ENCODE data around the gene RASSF4.

The RASSF4 gene

GRCh38 chr10:44937196-44938005, 22.2 kb upstream of the RASSF4 start:
- no peak overlapping the region for H2AFZ ChIP-seq (ENCODE audit: low read depth, low read length)
- H3K27me3 ChIP-seq (ENCODE audit: control insufficient read depth in 1 of 2, insufficient read depth in 1 of 2, low read length in 2 of 2), result no peaks in the 10 kb centered on the region
- H4K8ac ChIP-seq (ENCODE audit: low read length), result no peak overlapping the region
- no peak overlapping the region for H2BK120ac ChIP-seq (ENCODE audit: low read depth, low read length)
- peak; percentile 37 for DNase-seq
- peak overlapping the region; percentile 21 for H2AK5ac ChIP-seq (ENCODE audit: low read length, severe bottlenecking)
- no peak overlapping the region for H3K23ac ChIP-seq (ENCODE audit: low read length in 2 of 2)
- WGBS, result 90% methylated on average over 8 of the region's 9 CpGs
- no peak overlapping the region for H4K91ac ChIP-seq (ENCODE audit: low read length)
- H3K18ac ChIP-seq (ENCODE audit: low read depth in 1 of 2, low read length in 2 of 2), result no peak overlapping the region
- H2BK5ac ChIP-seq (ENCODE audit: low read depth, low read length, poor library complexity, severe bottlenecking), result no peak overlapping the region
- no peak overlapping the region for H3K9ac ChIP-seq (ENCODE audit: low read length)
- no peak overlapping the region for H3K27ac ChIP-seq (ENCODE audit: low read length, poor library complexity, severe bottlenecking)
- no peak overlapping the region for H3K4ac ChIP-seq (ENCODE audit: low read depth in 1 of 2, low read length in 2 of 2)
- H3K4me3 ChIP-seq (ENCODE audit: insufficient read depth in 1 of 2, low read depth in 1 of 2, low read length in 2 of 2), result no peak overlapping the region
- no peaks in the 10 kb centered on the region for H3K36me3 ChIP-seq (ENCODE audit: control insufficient read depth in 1 of 2, insufficient read depth in 2 of 2, low read depth in 1 of 2, low read length in 2 of 2)
- no peaks in the 10 kb centered on the region for H3K79me1 ChIP-seq (replicated peaks; ENCODE audit: low read length, poor library complexity, severe bottlenecking)
- no peak overlapping the region for H2BK12ac ChIP-seq (ENCODE audit: low read length in 2 of 2)
- H2BK15ac ChIP-seq (ENCODE audit: low read depth, poor library complexity, severe bottlenecking), result no peak overlapping the region
- no peak overlapping the region for H3K14ac ChIP-seq (ENCODE audit: low read length in 2 of 2)
- H3K4me2 ChIP-seq (ENCODE audit: low read length, poor library complexity, severe bottlenecking), result no peak overlapping the region
- peaks cover 33% of the 10 kb centered on the region for H3K4me1 ChIP-seq (ENCODE audit: control insufficient read depth, insufficient read depth, low read depth, low read length)
- peaks cover 3% of the 10 kb centered on the region for H3K9me3 ChIP-seq (ENCODE audit: control insufficient read depth, low read length)

DNA sequence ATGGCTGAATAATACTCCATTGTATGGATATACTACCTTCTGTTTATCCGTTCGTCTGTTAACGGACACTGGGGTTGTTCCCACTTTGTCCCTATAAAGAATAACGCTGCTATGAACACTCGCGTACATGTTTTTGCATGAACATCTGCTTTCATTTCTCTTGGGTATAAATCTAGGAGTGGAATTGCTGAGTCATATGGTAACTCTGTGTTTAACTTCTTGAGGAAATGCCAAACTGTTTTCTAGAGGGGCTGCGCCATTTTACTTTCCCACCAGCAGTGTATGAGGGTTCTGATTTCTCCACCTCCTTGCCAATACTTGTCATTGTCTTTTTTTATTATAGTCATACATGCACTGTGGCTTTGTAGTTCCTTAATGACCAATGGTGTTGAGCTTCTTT, 20.6 kb upstream of the RASSF4 start:
- Histone ChIP-seq H2AK5ac (ENCODE audit: low read length, severe bottlenecking) (peak overlapping the region; percentile 31), H3K27me3 (ENCODE audit: control insufficient read depth in 1 of 2, insufficient read depth in 1 of 2, low read length in 2 of 2) (no peaks in the 10 kb centered on the region), H2BK5ac (ENCODE audit: low read depth, low read length, poor library complexity, severe bottlenecking) (no peak overlapping the region), H3K4me3 (ENCODE audit: insufficient read depth in 1 of 2, low read depth in 1 of 2, low read length in 2 of 2) (no peak overlapping the region), H3K4me1 (ENCODE audit: control insufficient read depth, insufficient read depth, low read depth, low read length) (peaks cover 20% of the 10 kb centered on the region), H2BK12ac (ENCODE audit: low read length in 2 of 2) (no peak overlapping the region), H3K27ac (ENCODE audit: low read length, poor library complexity, severe bottlenecking) (no peak overlapping the region), H3K36me3 (ENCODE audit: control insufficient read depth in 1 of 2, insufficient read depth in 2 of 2, low read depth in 1 of 2, low read length in 2 of 2) (no peaks in the 10 kb centered on the region), H2BK15ac (ENCODE audit: low read depth, poor library complexity, severe bottlenecking) (no peak overlapping the region), H3K23ac (ENCODE audit: low read length in 2 of 2) (no peak overlapping the region), H3K79me1 (replicated peaks; ENCODE audit: low read length, poor library complexity, severe bottlenecking) (no peaks in the 10 kb centered on the region), H2AFZ (ENCODE audit: low read depth, low read length) (no peak overlapping the region), H3K4ac (ENCODE audit: low read depth in 1 of 2, low read length in 2 of 2) (no peak overlapping the region), H3K18ac (ENCODE audit: low read depth in 1 of 2, low read length in 2 of 2) (no peak overlapping the region), H3K14ac (ENCODE audit: low read length in 2 of 2) (no peak overlapping the region), H3K9me3 (ENCODE audit: control insufficient read depth, low read length) (peaks cover 5% of the 10 kb centered on the region), H3K9ac (ENCODE audit: low read length) (no peak overlapping the region), H4K8ac (ENCODE audit: low read length) (no peak overlapping the region), H4K91ac (ENCODE audit: low read length) (no peak overlapping the region), H2BK120ac (ENCODE audit: low read depth, low read length) (no peak overlapping the region), H3K4me2 (ENCODE audit: low read length, poor library complexity, severe bottlenecking) (no peak overlapping the region)
- 92% methylated on average over 7 of the region's 7 CpGs for WGBS
- no peak for DNase-seq

- no peak overlapping the region for H4K91ac ChIP-seq (ENCODE audit: low read length)
- H2AK5ac ChIP-seq (ENCODE audit: low read length, severe bottlenecking), result no peak overlapping the region
- H2BK120ac ChIP-seq (ENCODE audit: low read depth, low read length), result no peak overlapping the region
- no peak overlapping the region for H2BK5ac ChIP-seq (ENCODE audit: low read depth, low read length, poor library complexity, severe bottlenecking)
- H3K9ac ChIP-seq (ENCODE audit: low read length), result no peak overlapping the region
- peaks cover 14% of the 10 kb centered on the region for H3K9me3 ChIP-seq (ENCODE audit: control insufficient read depth, low read length)
- H3K4me3 ChIP-seq (ENCODE audit: insufficient read depth in 1 of 2, low read depth in 1 of 2, low read length in 2 of 2), result no peak overlapping the region
- peaks cover 13% of the 10 kb centered on the region for H3K4me1 ChIP-seq (ENCODE audit: control insufficient read depth, insufficient read depth, low read depth, low read length)
- no peak overlapping the region for H3K23ac ChIP-seq (ENCODE audit: low read length in 2 of 2)
- peak overlapping the region; percentile 45 for H3K27ac ChIP-seq (ENCODE audit: low read length, poor library complexity, severe bottlenecking)
- H3K27me3 ChIP-seq (ENCODE audit: control insufficient read depth in 1 of 2, insufficient read depth in 1 of 2, low read length in 2 of 2), result no peaks in the 10 kb centered on the region
- no peak overlapping the region for H3K4me2 ChIP-seq (ENCODE audit: low read length, poor library complexity, severe bottlenecking)
- no peak overlapping the region for H3K18ac ChIP-seq (ENCODE audit: low read depth in 1 of 2, low read length in 2 of 2)
- H2AFZ ChIP-seq (ENCODE audit: low read depth, low read length), result no peak overlapping the region
- H3K14ac ChIP-seq (ENCODE audit: low read length in 2 of 2), result no peak overlapping the region
- H4K8ac ChIP-seq (ENCODE audit: low read length), result no peak overlapping the region
- H2BK12ac ChIP-seq (ENCODE audit: low read length in 2 of 2), result no peak overlapping the region
- WGBS, result 97% methylated on average over 4 of the region's 7 CpGs
- H3K4ac ChIP-seq (ENCODE audit: low read depth in 1 of 2, low read length in 2 of 2), result no peak overlapping the region
- DNase-seq, result no peak
- no peaks in the 10 kb centered on the region for H3K36me3 ChIP-seq (ENCODE audit: control insufficient read depth in 1 of 2, insufficient read depth in 2 of 2, low read depth in 1 of 2, low read length in 2 of 2)
- no peak overlapping the region for H2BK15ac ChIP-seq (ENCODE audit: low read depth, poor library complexity, severe bottlenecking)
- H3K79me1 ChIP-seq (replicated peaks; ENCODE audit: low read length, poor library complexity, severe bottlenecking), result no peaks in the 10 kb centered on the region
These were observed 19.8 kb upstream of the RASSF4 start for GRCh38 chr10:44939691-44940401.

DNA sequence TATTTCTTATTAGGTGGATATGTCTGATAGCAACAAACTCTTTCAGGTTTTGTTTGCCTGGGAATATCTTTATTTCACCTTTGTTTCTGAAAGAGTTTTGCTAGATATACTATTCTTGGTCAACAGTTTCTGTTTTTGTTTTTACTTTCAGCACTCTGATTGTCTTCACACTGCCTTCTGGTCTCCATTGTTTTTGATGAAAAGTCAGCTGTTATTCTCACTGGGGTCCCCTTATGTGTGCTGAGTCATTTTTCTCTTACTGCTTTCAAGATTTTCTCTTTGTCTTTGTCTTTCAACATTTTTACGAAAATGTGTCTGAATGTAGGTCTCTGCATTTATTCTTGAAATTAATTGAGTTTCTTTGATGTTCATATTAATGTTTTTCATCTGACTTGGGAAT, 15.2 kb upstream of the RASSF4 start:
- Histone ChIP-seq H2BK12ac (ENCODE audit: low read length in 2 of 2) (no peak overlapping the region), H3K9me3 (ENCODE audit: control insufficient read depth, low read length) (peaks cover 21% of the 10 kb centered on the region), H3K4me1 (ENCODE audit: control insufficient read depth, insufficient read depth, low read depth, low read length) (peaks cover 10% of the 10 kb centered on the region), H2BK15ac (ENCODE audit: low read depth, poor library complexity, severe bottlenecking) (no peak overlapping the region), H3K36me3 (ENCODE audit: control insufficient read depth in 1 of 2, insufficient read depth in 2 of 2, low read depth in 1 of 2, low read length in 2 of 2) (no peaks in the 10 kb centered on the region), H3K4me2 (ENCODE audit: low read length, poor library complexity, severe bottlenecking) (no peak overlapping the region), H2BK120ac (ENCODE audit: low read depth, low read length) (no peak overlapping the region), H3K4ac (ENCODE audit: low read depth in 1 of 2, low read length in 2 of 2) (no peak overlapping the region), H3K23ac (ENCODE audit: low read length in 2 of 2) (no peak overlapping the region), H3K27me3 (ENCODE audit: control insufficient read depth in 1 of 2, insufficient read depth in 1 of 2, low read length in 2 of 2) (no peaks in the 10 kb centered on the region), H3K79me1 (replicated peaks; ENCODE audit: low read length, poor library complexity, severe bottlenecking) (no peaks in the 10 kb centered on the region), H2AK5ac (ENCODE audit: low read length, severe bottlenecking) (no peak overlapping the region), H3K9ac (ENCODE audit: low read length) (no peak overlapping the region), H4K91ac (ENCODE audit: low read length) (no peak overlapping the region), H3K18ac (ENCODE audit: low read depth in 1 of 2, low read length in 2 of 2) (no peak overlapping the region), H3K4me3 (ENCODE audit: insufficient read depth in 1 of 2, low read depth in 1 of 2, low read length in 2 of 2) (peak overlapping the region in 1 of 2 experiments; percentile 0), H3K27ac (ENCODE audit: low read length, poor library complexity, severe bottlenecking) (no peak overlapping the region), H3K14ac (ENCODE audit: low read length in 2 of 2) (no peak overlapping the region), H2AFZ (ENCODE audit: low read depth, low read length) (no peak overlapping the region), H2BK5ac (ENCODE audit: low read depth, low read length, poor library complexity, severe bottlenecking) (no peak overlapping the region), H4K8ac (ENCODE audit: low read length) (no peak overlapping the region)
- no peak for DNase-seq
- no CpG with 5 or more reads among the region's 1 CpG for WGBS

Measured in mesenchymal stem cell (in vitro differentiated cells and primary cell).